Measurements from ENCODE around the gene JAZF1.
A peak's percentile ranks its signal among the peaks of the same experiment; 100 is the strongest.

JAZF1 gene

GRCh38 chr7:27802999-27803398 is 377.6 kb downstream of the JAZF1 start:
- TF ChIP-seq CTCF (IDR thresholded peaks at IDR 0.05; ENCODE audit: low read depth, low read length) = no peak
- no peak overlapping the region for H3K4me3 ChIP-seq (ENCODE audit: low read depth, low read length)

GRCh38 chr7:27799212-27799611 is 381.4 kb downstream of the JAZF1 start:
- no peak for TF ChIP-seq CTCF (IDR thresholded peaks at IDR 0.05; ENCODE audit: low read depth, low read length)

DNA sequence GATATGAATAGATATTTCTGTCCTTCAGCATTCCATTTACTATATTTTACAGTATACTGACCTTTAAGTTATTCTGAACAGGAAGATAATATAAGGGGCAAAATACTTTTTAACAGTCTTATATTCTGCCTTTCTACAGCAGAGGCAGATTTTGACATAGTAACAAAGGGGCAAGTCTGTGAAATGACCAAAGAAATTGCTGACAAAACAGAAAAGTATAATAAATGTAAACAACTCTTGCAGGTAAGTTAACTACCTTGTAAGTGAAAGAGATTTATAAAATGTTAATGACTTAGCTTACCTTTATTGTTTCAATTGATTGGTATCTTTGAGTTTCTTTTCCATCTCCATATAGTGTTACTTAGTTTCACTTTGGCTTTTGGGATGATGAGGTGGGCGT is 384.6 kb downstream of the JAZF1 start:
- no peak for TF ChIP-seq CTCF (IDR thresholded peaks at IDR 0.05; ENCODE audit: low read depth, low read length)
- no peak overlapping the region for H3K4me3 ChIP-seq (ENCODE audit: low read depth, low read length)

More at GRCh38 chr7:27799212-27799611, 381.4 kb downstream of the JAZF1 start:
- H3K4me3 ChIP-seq (ENCODE audit: low read depth, low read length) = no peak overlapping the region

GRCh38 chr7:27793780-27794179 is 386.8 kb downstream of the JAZF1 start:
- H3K4me3 ChIP-seq (ENCODE audit: low read depth, low read length) = no peak overlapping the region
- TF ChIP-seq CTCF (IDR thresholded peaks at IDR 0.05; ENCODE audit: low read depth, low read length) = no peak

DNA sequence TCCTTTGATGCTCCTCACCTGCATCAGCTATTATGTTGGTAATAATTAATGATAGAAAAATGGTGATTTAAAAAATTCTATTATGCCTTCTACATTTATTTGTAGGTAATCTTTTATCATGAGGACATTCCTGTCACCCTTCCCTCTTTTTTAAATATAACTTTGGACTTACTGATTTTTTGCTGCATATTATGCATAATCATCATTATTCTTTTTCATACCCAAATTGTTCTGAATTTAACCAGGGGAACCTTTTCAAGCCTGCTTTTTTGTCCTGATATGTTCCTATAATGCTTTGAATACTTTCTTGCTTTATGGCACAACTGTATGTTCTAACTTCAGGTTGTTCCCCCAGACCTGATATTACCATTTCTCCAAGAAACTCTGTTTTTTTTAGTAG is 392.2 kb downstream of the JAZF1 start:
- H3K4me3 ChIP-seq (ENCODE audit: low read depth, low read length) = no peak overlapping the region
- no peak for TF ChIP-seq CTCF (IDR thresholded peaks at IDR 0.05; ENCODE audit: low read depth, low read length)

DNA sequence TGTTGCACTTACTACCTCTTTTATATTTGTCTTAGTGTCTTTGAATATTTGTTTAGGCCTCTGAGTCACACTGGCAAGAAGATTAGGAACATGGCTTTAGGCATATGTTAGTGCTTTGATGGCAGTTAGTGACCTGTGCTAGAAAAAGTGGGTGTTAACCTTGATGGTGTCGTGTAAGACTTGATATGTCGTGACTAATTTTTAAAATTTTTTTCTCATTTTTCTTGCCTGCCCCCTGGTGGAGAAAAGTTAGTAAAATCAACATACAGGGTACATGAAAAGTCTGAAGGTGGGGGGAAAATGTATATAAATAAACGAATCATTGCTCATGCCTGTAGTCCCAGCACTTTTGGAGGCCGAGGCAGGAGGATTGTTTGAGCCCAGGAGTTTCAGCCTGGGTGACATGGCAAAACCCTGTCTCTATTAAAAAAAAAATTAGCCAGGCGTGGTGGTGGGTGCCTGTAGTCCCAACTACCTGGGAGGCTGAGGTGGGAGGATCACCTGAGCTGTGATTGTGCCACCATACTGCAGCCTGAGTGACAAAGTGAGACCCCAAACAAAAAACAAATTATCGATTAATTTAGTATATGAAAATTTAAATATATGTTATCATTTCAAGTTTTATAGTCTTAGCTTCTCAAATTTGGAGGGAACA is 396.1 kb downstream of the JAZF1 start:
- peak; percentile 32; the same call in 1 of the 2 replicates for TF ChIP-seq CTCF (IDR thresholded peaks at IDR 0.05; ENCODE audit: low read depth, low read length)
- no peak overlapping the region for H3K4me3 ChIP-seq (ENCODE audit: low read depth, low read length)

- no peak for TF ChIP-seq CTCF (IDR thresholded peaks at IDR 0.05; ENCODE audit: low read depth, low read length)
- no peak overlapping the region for H3K4me3 ChIP-seq (ENCODE audit: low read depth, low read length)
Observed at GRCh38 chr7:27782849-27783248, 397.7 kb downstream of the JAZF1 start.
